A549 (cell line): Measurements from ENCODE around the gene TXNDC8. TPM values are rescaled to one million over a fixed set of nuclear protein-coding genes. Genes with fewer than 3 reads are reported as not detected.

ENCODE experiments used
- ATAC-seq, 2 experiments: fragments of 200-7000 bp in 1 of 2; fragments of >200 bp in 1 of 2; cut with Nextera tagmentation in 1 of 2; cut with Tn5 transposase in 1 of 2; 3 replicates each; pipeline versions ENCODE4 v1.8.0 to v1.9.1; 2018 to 2020; ENCODE audit warnings: mild to moderate bottlenecking in 1 of 2, moderate library complexity in 1 of 2
- CTCF ChIA-PET: fragments of 300-600 bp; sonication (Branson Sonifier 250); formaldehyde crosslinking; extraction: SDS; loops from one replicate; lab custom pipeline; 2021; ENCODE audit warnings: antibody characterized with exemption, inconsistent platforms; lab: Yijun Ruan, JAX
- POLR2A ChIA-PET: fragments of 350-600 bp; formaldehyde crosslinking; extraction: SDS; loops from one replicate; lab custom pipeline; 2021; ENCODE audit warnings: antibody characterized with exemption, inconsistent platforms; lab: Yijun Ruan, JAX
- DNase-seq, 2 experiments: peaks; one replicate each; pipeline versions ENCODE4 v3.0.0 to v3.0.0-alpha.2; 2011 to 2016; ENCODE audit warnings: low read depth in 1 of 2, low spot score in 1 of 2
- FAIRE-seq: peaks from 2 replicates; lab custom pipeline; 2011; peaks lifted over from hg19 to GRCh38; lab: Jason Lieb, UNC
- H3K27ac ChIP-seq, 2 experiments: fragments of >200 bp; sonication (Bioruptor Twin); formaldehyde crosslinking; 3 replicates each; pipeline ENCODE4 v1.5.1; 2016 to 2017
- H3K4me1 ChIP-seq: fragments of >200 bp; sonication (Bioruptor Twin); formaldehyde crosslinking; 3 replicates; pipeline ENCODE4 v1.6.1; 2016
- H3K4me2 ChIP-seq: fragments of >200 bp; sonication (Bioruptor Twin); formaldehyde crosslinking; 3 replicates; pipeline ENCODE4 v1.6.1; 2016
- H3K4me3 ChIP-seq: fragments of >200 bp; sonication (Bioruptor Twin); formaldehyde crosslinking; 3 replicates; pipeline ENCODE4 v1.5.1; 2016
- H3K9me3 ChIP-seq: fragments of >200 bp; sonication (Bioruptor Twin); formaldehyde crosslinking; 3 replicates; pipeline ENCODE4 v1.6.1; 2016
- BHLHE40 ChIP-seq: IDR thresholded peaks from 2 replicates; pipeline ENCODE4 v1.6.1; 2012; ENCODE audit warnings: low read depth, low read length, inconsistent platforms
- CBX2 ChIP-seq: fragments of 200-600 bp; sonication (generic); IDR thresholded peaks from 2 replicates; pipeline ENCODE4 v1.6.1; 2016; ENCODE audit warnings: low read depth, mild to moderate bottlenecking, borderline replicate concordance
- CBX8 ChIP-seq: fragments of 200-600 bp; sonication (generic); IDR thresholded peaks from 2 replicates; pipeline ENCODE4 v1.6.1; 2016
- CEBPB ChIP-seq, 2 experiments: fragments of >200 bp in 1 of 2; sonication (Bioruptor Twin) in 1 of 2; formaldehyde crosslinking in 1 of 2; IDR thresholded peaks; 2 replicates each; pipeline ENCODE4 v1.6.1; 2012 to 2016
- EHF ChIP-seq: fragments of 250-450 bp; sonication (Bioruptor Pico); IDR thresholded peaks from 2 replicates; pipeline ENCODE4 v1.5.0; 2020; ENCODE audit warnings: mild to moderate bottlenecking
- EP300 ChIP-seq, 2 experiments: fragments of >200 bp; sonication (Bioruptor Twin); formaldehyde crosslinking; IDR thresholded peaks; 2 replicates in 1 of 2; 3 replicates in 1 of 2; pipeline ENCODE4 v1.6.1; 2016 to 2017
- ESRRA ChIP-seq: fragments of 150-350 bp; IDR thresholded peaks from 2 replicates; pipeline ENCODE4 v1.6.1; 2014; ENCODE audit warnings: mild to moderate bottlenecking, low read length, borderline replicate concordance
- FOSL2 ChIP-seq, 2 experiments: fragments of 450-650 bp in 1 of 2; fragments of >200 bp in 1 of 2; sonication (Bioruptor Twin) in 1 of 2; formaldehyde crosslinking; IDR thresholded peaks; 2 replicates each; pipeline versions ENCODE4 v1.5.0 to v1.6.1; 2016 to 2020; ENCODE audit warnings: mild to moderate bottlenecking in 1 of 2, moderate library complexity in 1 of 2
- HDAC2 ChIP-seq: fragments of 200-600 bp; sonication (generic); IDR thresholded peaks from 2 replicates; pipeline ENCODE4 v1.6.1; 2016
- HEYL ChIP-seq: fragments of 250-450 bp; sonication (Bioruptor Pico); IDR thresholded peaks from 2 replicates; pipeline ENCODE4 v1.8.0; 2021; ENCODE audit warnings: mild to moderate bottlenecking, moderate library complexity
- HOXA7 ChIP-seq: fragments of 250-450 bp; sonication (Bioruptor Pico); IDR thresholded peaks from 2 replicates; pipeline ENCODE4 v1.5.0; 2020; ENCODE audit warnings: mild to moderate bottlenecking, moderate library complexity
- HOXB13 ChIP-seq: fragments of 250-450 bp; sonication (Bioruptor Pico); IDR thresholded peaks from 2 replicates; pipeline ENCODE4 v1.5.0; 2020; ENCODE audit warnings: low read depth, mild to moderate bottlenecking, moderate library complexity
- HOXB5 ChIP-seq: fragments of 250-450 bp; sonication (Bioruptor Pico); IDR thresholded peaks from 2 replicates; pipeline ENCODE4 v1.5.0; 2020; ENCODE audit warnings: mild to moderate bottlenecking, moderate library complexity
- JUN ChIP-seq, 2 experiments: fragments of >200 bp; sonication (Bioruptor Twin); formaldehyde crosslinking; IDR thresholded peaks; 2 replicates in 1 of 2; 3 replicates in 1 of 2; pipeline ENCODE4 v1.6.1; 2016 to 2017
- KDM1A ChIP-seq: fragments of 200-600 bp; sonication (generic); IDR thresholded peaks from 2 replicates; pipeline ENCODE4 v1.6.1; 2016; ENCODE audit warnings: low read depth, mild to moderate bottlenecking
- KDM5A ChIP-seq: fragments of 200-600 bp; sonication (generic); IDR thresholded peaks from 2 replicates; pipeline ENCODE4 v1.6.1; 2016; ENCODE audit warnings: antibody characterized with exemption, mild to moderate bottlenecking
- MAFK ChIP-seq: fragments of 450-650 bp; IDR thresholded peaks from 2 replicates; pipeline ENCODE4 v1.6.1; 2014; ENCODE audit not compliant: partially characterized antibody
- MYC ChIP-seq: IDR thresholded peaks from 2 replicates; pipeline ENCODE4 v1.6.1; 2012; ENCODE audit warnings: mild to moderate bottlenecking, inconsistent platforms, low read length, improper control_type of control experiment, borderline replicate concordance
- NFE2L2 ChIP-seq: fragments of 150-350 bp; conservative IDR thresholded peaks from 2 replicates; pipeline ENCODE4 v1.6.1; 2014; ENCODE audit warnings: low read length
- NR3C1 ChIP-seq: fragments of >200 bp; sonication (Bioruptor Twin); formaldehyde crosslinking; IDR thresholded peaks from 3 replicates; pipeline ENCODE4 v1.6.1; 2017
- PHF8 ChIP-seq: fragments of 200-600 bp; sonication (generic); IDR thresholded peaks from 2 replicates; pipeline ENCODE4 v1.6.1; 2016; ENCODE audit warnings: low read depth, mild to moderate bottlenecking, antibody characterized with exemption, moderate library complexity, borderline replicate concordance
- RARB ChIP-seq: fragments of 250-450 bp; sonication (Bioruptor Pico); IDR thresholded peaks from 2 replicates; pipeline ENCODE4 v1.8.0; 2021; ENCODE audit warnings: mild to moderate bottlenecking, moderate library complexity
- SREBF2 ChIP-seq: fragments of 450-650 bp; IDR thresholded peaks from 2 replicates; pipeline ENCODE4 v1.6.1; 2014; ENCODE audit warnings: mild to moderate bottlenecking, moderate library complexity
- TFCP2L1 ChIP-seq: fragments of 250-450 bp; sonication (Bioruptor Pico); IDR thresholded peaks from 2 replicates; pipeline ENCODE4 v1.5.0; 2021; ENCODE audit warnings: mild to moderate bottlenecking
- TP53 ChIP-seq: fragments of 250-450 bp; sonication (Bioruptor Pico); IDR thresholded peaks from 2 replicates; pipeline ENCODE4 v1.5.0; 2021; ENCODE audit warnings: mild to moderate bottlenecking, moderate library complexity
- USF2 ChIP-seq: fragments of 450-650 bp; IDR thresholded peaks from 2 replicates; pipeline ENCODE4 v1.6.1; 2014; ENCODE audit warnings: antibody characterized with exemption
- ZFP36 ChIP-seq: fragments of 450-650 bp; IDR thresholded peaks from 2 replicates; pipeline ENCODE4 v1.6.1; 2014; ENCODE audit warnings: borderline replicate concordance; ENCODE audit not compliant: partially characterized antibody
- ZNF302 ChIP-seq: fragments of 250-450 bp; sonication (Bioruptor Pico); IDR thresholded peaks from 2 replicates; pipeline ENCODE4 v1.9.0; 2021; ENCODE audit warnings: inconsistent platforms, mild to moderate bottlenecking, moderate library complexity
- ZSCAN20 ChIP-seq: fragments of 250-450 bp; sonication (Bioruptor Pico); IDR thresholded peaks from 2 replicates; pipeline ENCODE4 v1.8.0; 2022; ENCODE audit warnings: mild to moderate bottlenecking, moderate library complexity
- WGBS: methylation state at CpG from one replicate; pipeline ENCODE4 v1.1.6; 2017; ENCODE audit errors: missing lambda C conversion rate; 5-methylcytosine and 5-hydroxymethylcytosine counted together
- polyA plus RNA-seq, 4 experiments: library from polyadenylated mRNA; depleted of rRNA in 3 of 4; stranded (reverse); fragments of >200 nt; fragmentation: RNase III in 1 of 4; extraction: RNeasy Plus Mini Kit Qiagen cat#74134 plus additional on column Dnase treatment in 1 of 4; gene quantifications; 2 replicates in 3 of 4; 3 replicates in 1 of 4; pipeline ENCODE4 v1.2.3, GENCODE V29; 2011 to 2017
- TF ChIP-seq, protein P1 (sequence below): fragments of 250-450 bp; sonication (Bioruptor Pico); IDR thresholded peaks from 2 replicates; pipeline ENCODE4 v1.5.0; 2021; ENCODE audit warnings: mild to moderate bottlenecking, moderate library complexity, borderline replicate concordance
- TF ChIP-seq, protein P2 (sequence below): fragments of 150-350 bp; IDR thresholded peaks from 2 replicates; pipeline ENCODE4 v1.6.1; 2014; ENCODE audit warnings: low read depth, mild to moderate bottlenecking, low read length
- TF ChIP-seq, protein P3 (sequence below): fragments of >200 bp; sonication (Bioruptor Twin); formaldehyde crosslinking; IDR thresholded peaks from 3 replicates; pipeline ENCODE4 v1.5.1; 2016

TXNDC8 gene
- polyA plus RNA-seq, 2 of the 4 experiments (the other 2 are of a cell fraction), result not detected

- Histone ChIP-seq H3K9me3 (no peaks in the 10 kb centered on the region), H3K27ac (peak overlapping the region; percentile 97), H3K4me2 (peak overlapping the region; percentile 97), H3K4me1 (peaks cover 34% of the 10 kb centered on the region), H3K4me3 (peak overlapping the region; percentile 67)
- CTCF ChIA-PET, result interaction anchor here (1.1 to 2.1 kb wide), 6 partner anchors 10 to 365 kb away, joined by 3 to 7 read pairs (median 7); no protein-coding TSS in a partner anchor
- 91% methylated on average over 1 of the region's 1 CpG for WGBS
- no peak for DNase-seq
- no peak for FAIRE-seq
- TF ChIP-seq HOXB13 (no peak), HOXB5 (CRISPR knock-in tag) (no peak), ZNF302 (CRISPR knock-in tag) (no peak), MAFK (no peak), JUN (IDR thresholded peaks at IDR 0.05) (no peak), NFE2L2 (no peak)
- 0 out of 6 replicates have a peak, but pooled peaks of 1 of the 2 experiments have one; percentile 0 for ATAC-seq
- POLR2A ChIA-PET, result interaction anchor here (1.7 to 2.0 kb wide), 4 partner anchors 11 to 93 kb away, joined by 5 to 22 read pairs (median 12); no protein-coding TSS in a partner anchor
Observed at GRCh38 chr9:110257956-110258355, 79.7 kb downstream of the TXNDC8 start.

- 2% methylated on average over 14 of the region's 14 CpGs for WGBS
- no peak for FAIRE-seq
- no peak for TF ChIP-seq USF2
- no peak for TF ChIP-seq SREBF2
- peak; percentile 90 for TF ChIP-seq ESRRA
- TF ChIP-seq CBX2, result no peak
- TF ChIP-seq HOXA7, result peak; percentile 89
- no peak for TF ChIP-seq ZSCAN20
- TF ChIP-seq MYC, result no peak
- no peak; the same call in none of the 2 replicates for TF ChIP-seq TP53
- TF ChIP-seq EP300 (IDR thresholded peaks at IDR 0.05), result 0 out of 5 replicates have a peak, but pooled peaks of 1 of the 2 experiments have one; percentile 7
- peak; percentile 11 for TF ChIP-seq ZFP36
- TF ChIP-seq CBX8, result no peak
- TF ChIP-seq RARB, result peak; percentile 63
- TF ChIP-seq, protein P1, sequence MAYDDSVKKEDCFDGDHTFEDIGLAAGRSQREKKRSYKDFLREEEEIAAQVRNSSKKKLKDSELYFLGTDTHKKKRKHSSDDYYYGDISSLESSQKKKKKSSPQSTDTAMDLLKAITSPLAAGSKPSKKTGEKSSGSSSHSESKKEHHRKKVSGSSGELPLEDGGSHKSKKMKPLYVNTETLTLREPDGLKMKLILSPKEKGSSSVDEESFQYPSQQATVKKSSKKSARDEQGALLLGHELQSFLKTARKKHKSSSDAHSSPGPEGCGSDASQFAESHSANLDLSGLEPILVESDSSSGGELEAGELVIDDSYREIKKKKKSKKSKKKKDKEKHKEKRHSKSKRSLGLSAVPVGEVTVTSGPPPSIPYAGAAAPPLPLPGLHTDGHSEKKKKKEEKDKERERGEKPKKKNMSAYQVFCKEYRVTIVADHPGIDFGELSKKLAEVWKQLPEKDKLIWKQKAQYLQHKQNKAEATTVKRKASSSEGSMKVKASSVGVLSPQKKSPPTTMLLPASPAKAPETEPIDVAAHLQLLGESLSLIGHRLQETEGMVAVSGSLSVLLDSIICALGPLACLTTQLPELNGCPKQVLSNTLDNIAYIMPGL (CRISPR knock-in tag), result no peak; the same call in 1 of the 2 replicates
- no peak; the same call in 1 of the 2 replicates for TF ChIP-seq PHF8
- peak; percentile 55 for TF ChIP-seq EHF (CRISPR knock-in tag)
- peak; percentile 44; the same call in 1 of the 2 replicates for TF ChIP-seq HOXB5 (CRISPR knock-in tag)
- TF ChIP-seq, protein P2, sequence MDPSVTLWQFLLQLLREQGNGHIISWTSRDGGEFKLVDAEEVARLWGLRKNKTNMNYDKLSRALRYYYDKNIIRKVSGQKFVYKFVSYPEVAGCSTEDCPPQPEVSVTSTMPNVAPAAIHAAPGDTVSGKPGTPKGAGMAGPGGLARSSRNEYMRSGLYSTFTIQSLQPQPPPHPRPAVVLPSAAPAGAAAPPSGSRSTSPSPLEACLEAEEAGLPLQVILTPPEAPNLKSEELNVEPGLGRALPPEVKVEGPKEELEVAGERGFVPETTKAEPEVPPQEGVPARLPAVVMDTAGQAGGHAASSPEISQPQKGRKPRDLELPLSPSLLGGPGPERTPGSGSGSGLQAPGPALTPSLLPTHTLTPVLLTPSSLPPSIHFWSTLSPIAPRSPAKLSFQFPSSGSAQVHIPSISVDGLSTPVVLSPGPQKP, result no peak
- TF ChIP-seq HEYL (CRISPR knock-in tag), result no peak
- TF ChIP-seq HDAC2, result 0 out of 2 replicates have a peak, but pooled peaks have one; percentile 37
- TF ChIP-seq BHLHE40, result no peak
- TF ChIP-seq FOSL2 (IDR thresholded peaks at IDR 0.05), result no peak
- TF ChIP-seq FOSL2 (CRISPR knock-in tag; IDR thresholded peaks at IDR 0.05), result no peak
- no peak for TF ChIP-seq ZNF302 (CRISPR knock-in tag)
- TF ChIP-seq TFCP2L1 (CRISPR knock-in tag), result no peak; the same call in none of the 2 replicates
- no peak; the same call in 1 of the 2 replicates for TF ChIP-seq HOXB13
- no peak for TF ChIP-seq NR3C1
- TF ChIP-seq CEBPB (IDR thresholded peaks at IDR 0.05), result no peak
- TF ChIP-seq, protein P3, sequence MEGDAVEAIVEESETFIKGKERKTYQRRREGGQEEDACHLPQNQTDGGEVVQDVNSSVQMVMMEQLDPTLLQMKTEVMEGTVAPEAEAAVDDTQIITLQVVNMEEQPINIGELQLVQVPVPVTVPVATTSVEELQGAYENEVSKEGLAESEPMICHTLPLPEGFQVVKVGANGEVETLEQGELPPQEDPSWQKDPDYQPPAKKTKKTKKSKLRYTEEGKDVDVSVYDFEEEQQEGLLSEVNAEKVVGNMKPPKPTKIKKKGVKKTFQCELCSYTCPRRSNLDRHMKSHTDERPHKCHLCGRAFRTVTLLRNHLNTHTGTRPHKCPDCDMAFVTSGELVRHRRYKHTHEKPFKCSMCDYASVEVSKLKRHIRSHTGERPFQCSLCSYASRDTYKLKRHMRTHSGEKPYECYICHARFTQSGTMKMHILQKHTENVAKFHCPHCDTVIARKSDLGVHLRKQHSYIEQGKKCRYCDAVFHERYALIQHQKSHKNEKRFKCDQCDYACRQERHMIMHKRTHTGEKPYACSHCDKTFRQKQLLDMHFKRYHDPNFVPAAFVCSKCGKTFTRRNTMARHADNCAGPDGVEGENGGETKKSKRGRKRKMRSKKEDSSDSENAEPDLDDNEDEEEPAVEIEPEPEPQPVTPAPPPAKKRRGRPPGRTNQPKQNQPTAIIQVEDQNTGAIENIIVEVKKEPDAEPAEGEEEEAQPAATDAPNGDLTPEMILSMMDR, result no peak
- TF ChIP-seq KDM5A, result no peak
- peak; percentile 55; the same call in 1 of the 2 replicates for TF ChIP-seq KDM1A
Observed at GRCh38 chr9:110257097-110257841, 80.4 kb downstream of the TXNDC8 start.

More at GRCh38 chr9:110257097-110257841, 80.4 kb downstream of the TXNDC8 start:
- ATAC-seq (peak; percentile 6), DNase-seq (no peak)
- Histone ChIP-seq H3K4me3 (peak overlapping the region; percentile 67), H3K4me2 (peak overlapping the region; percentile 97), H3K4me1 (peaks cover 41% of the 10 kb centered on the region), H3K27ac (peak overlapping the region; percentile 97), H3K9me3 (no peaks in the 10 kb centered on the region)
- CTCF ChIA-PET, result interaction anchor here (0.8 to 2.1 kb wide), 8 partner anchors 10 to 366 kb away, joined by 3 to 7 read pairs (median 6); no protein-coding TSS in a partner anchor
- POLR2A ChIA-PET, result interaction anchor here (0.5 to 2.0 kb wide), 29 partner anchors 11 to 1094 kb away, joined by 3 to 30 read pairs (median 5); partner anchors contain the start of gene SVEP1
